Suprapubic skin (tissue), 4 donors: Measurements from ENCODE around the gene ZNF740. TPM values are rescaled to one million over a fixed set of nuclear protein-coding genes. Genes with fewer than 3 reads are reported as not detected.

Source experiments
- DNase-seq, 2 donors: peaks; one replicate each; pipeline ENCODE4 v3.0.0-alpha.2; 2019; ENCODE audit warnings: low spot score in 2 of 2
- H3K27ac ChIP-seq: fragments of 200-600 bp; sonication (generic); one replicate; pipeline ENCODE4 v1.5.1; 2019
- H3K27me3 ChIP-seq: fragments of 200-600 bp; sonication (generic); one replicate; pipeline ENCODE4 v1.5.1; 2019
- H3K36me3 ChIP-seq: fragments of 200-600 bp; sonication (generic); one replicate; pipeline ENCODE4 v1.5.1; 2019
- H3K4me1 ChIP-seq: fragments of 200-600 bp; sonication (generic); one replicate; pipeline ENCODE4 v1.5.1; 2019
- H3K4me3 ChIP-seq: fragments of 200-600 bp; sonication (generic); one replicate; pipeline ENCODE4 v1.5.1; 2019; ENCODE audit warnings: mild to moderate bottlenecking
- H3K9me3 ChIP-seq: fragments of 200-600 bp; sonication (generic); one replicate; pipeline ENCODE4 v1.5.1; 2019
- CTCF ChIP-seq, 2 donors: fragments of 200-600 bp in 1 of 2; fragments of 450-650 bp in 1 of 2; sonication (generic) in 1 of 2; IDR thresholded peaks; one replicate each; pipeline ENCODE4 v1.5.1; 2016 to 2019; ENCODE audit warnings: antibody characterized with exemption in 2 of 2, mild to moderate bottlenecking in 1 of 2, moderate library complexity in 1 of 2
- EP300 ChIP-seq: sonication (generic); formaldehyde crosslinking; IDR thresholded peaks from one replicate; pipeline ENCODE4 v1.6.1; 2017; ENCODE audit warnings: antibody characterized with exemption
- POLR2A ChIP-seq, 2 donors: fragments of 450-650 bp; IDR thresholded peaks; one replicate each; pipeline ENCODE4 v1.6.1; 2017; ENCODE audit warnings: antibody characterized with exemption in 2 of 2, mild to moderate bottlenecking in 2 of 2, moderate library complexity in 2 of 2
- POLR2AphosphoS5 ChIP-seq, 3 donors: sonication (generic); formaldehyde crosslinking; IDR thresholded peaks; one replicate each; pipeline ENCODE4 v1.6.1; 2017; ENCODE audit warnings: antibody characterized with exemption in 3 of 3
- WGBS: methylation state at CpG from one replicate; pipeline ENCODE4 v1.1.5; 2018; 5-methylcytosine and 5-hydroxymethylcytosine counted together
- total RNA-seq, 4 donors: library from RNA; depleted of rRNA; stranded (reverse); fragments of >200 nt; gene quantifications; one replicate each; pipeline ENCODE4 v1.1.0, GENCODE V29; 2016

The ZNF740 gene
- total RNA-seq, 4 donors from 2014 or later: 5.9 to 38.9 (median 15.2) TPM

GRCh38 chr12:53224897-53225634 is 44.5 kb downstream of the ZNF740 start:
- TF ChIP-seq CTCF (IDR thresholded peaks at IDR 0.05) (no peak), EP300 (no peak), POLR2A (IDR thresholded peaks at IDR 0.05) (no peak), POLR2AphosphoS5 (IDR thresholded peaks at IDR 0.05) (no peak)
- DNase-seq: no peak
- H3K4me1 ChIP-seq: peaks cover 95% of the 10 kb centered on the region
- H3K36me3 ChIP-seq: peaks cover 15% of the 10 kb centered on the region
- peak overlapping the region; percentile 99 for H3K27ac ChIP-seq
- WGBS: 38% methylated on average over 10 of the region's 10 CpGs
- no peaks in the 10 kb centered on the region for H3K27me3 ChIP-seq
- no peaks in the 10 kb centered on the region for H3K9me3 ChIP-seq
- H3K4me3 ChIP-seq: peak overlapping the region; percentile 10

- 48% methylated on average over 10 of the region's 10 CpGs for WGBS
- no peak overlapping the region for H3K4me3 ChIP-seq
- H3K4me1 ChIP-seq: peaks cover 95% of the 10 kb centered on the region
Observed at GRCh38 chr12:53225635-53226424, 45.3 kb downstream of the ZNF740 start.

GRCh38 chr12:53226815-53227214 is 46.3 kb downstream of the ZNF740 start:
- Histone ChIP-seq H3K4me3 (no peak overlapping the region), H3K4me1 (peaks cover 96% of the 10 kb centered on the region), H3K36me3 (peaks cover 15% of the 10 kb centered on the region), H3K9me3 (no peaks in the 10 kb centered on the region), H3K27ac (peak overlapping the region; percentile 99), H3K27me3 (no peaks in the 10 kb centered on the region)
- no peak for TF ChIP-seq CTCF (IDR thresholded peaks at IDR 0.05)
- TF ChIP-seq POLR2A (IDR thresholded peaks at IDR 0.05): no peak
- no peak for TF ChIP-seq EP300
- no peak for TF ChIP-seq POLR2AphosphoS5 (IDR thresholded peaks at IDR 0.05)
- WGBS: 94% methylated on average over 4 of the region's 4 CpGs
- DNase-seq: no peak

More at GRCh38 chr12:53225635-53226424, 45.3 kb downstream of the ZNF740 start:
- TF ChIP-seq POLR2AphosphoS5 (IDR thresholded peaks at IDR 0.05) (no peak), POLR2A (IDR thresholded peaks at IDR 0.05) (no peak), CTCF (IDR thresholded peaks at IDR 0.05) (no peak), EP300 (no peak)
- H3K27ac ChIP-seq: peak overlapping the region; percentile 99
- peaks cover 15% of the 10 kb centered on the region for H3K36me3 ChIP-seq
- H3K27me3 ChIP-seq: no peaks in the 10 kb centered on the region
- DNase-seq: no peak
- H3K9me3 ChIP-seq: no peaks in the 10 kb centered on the region

GRCh38 chr12:53227341-53227740 is 46.8 kb downstream of the ZNF740 start:
- 89% methylated on average over 11 of the region's 11 CpGs for WGBS
- Histone ChIP-seq H3K4me3 (no peak overlapping the region), H3K27ac (peak overlapping the region; percentile 99), H3K9me3 (no peaks in the 10 kb centered on the region), H3K27me3 (no peaks in the 10 kb centered on the region), H3K4me1 (peaks cover 94% of the 10 kb centered on the region), H3K36me3 (peaks cover 15% of the 10 kb centered on the region)
- TF ChIP-seq POLR2AphosphoS5 (IDR thresholded peaks at IDR 0.05): no peak
- no peak for TF ChIP-seq CTCF (IDR thresholded peaks at IDR 0.05)
- no peak for TF ChIP-seq EP300
- no peak for TF ChIP-seq POLR2A (IDR thresholded peaks at IDR 0.05)
- no peak for DNase-seq

GRCh38 chr12:53227836-53228235 is 47.3 kb downstream of the ZNF740 start:
- whole genome bisulfite sequencing: 82% methylated on average over 1 of the region's 1 CpG
- Histone ChIP-seq H3K4me3 (no peak overlapping the region), H3K27ac (peak overlapping the region; percentile 99), H3K36me3 (peaks cover 15% of the 10 kb centered on the region), H3K9me3 (no peaks in the 10 kb centered on the region), H3K27me3 (no peaks in the 10 kb centered on the region), H3K4me1 (peaks cover 94% of the 10 kb centered on the region)
- DNase-seq: no peak
- TF ChIP-seq EP300: no peak
